NCI-H774 (cell line): ENCODE data around the gene SKIL.

Experiments
- DNase-seq: peaks from one replicate; lab custom pipeline; 2025; lab: John Stamatoyannopoulos, UW

SKIL gene

DNA sequence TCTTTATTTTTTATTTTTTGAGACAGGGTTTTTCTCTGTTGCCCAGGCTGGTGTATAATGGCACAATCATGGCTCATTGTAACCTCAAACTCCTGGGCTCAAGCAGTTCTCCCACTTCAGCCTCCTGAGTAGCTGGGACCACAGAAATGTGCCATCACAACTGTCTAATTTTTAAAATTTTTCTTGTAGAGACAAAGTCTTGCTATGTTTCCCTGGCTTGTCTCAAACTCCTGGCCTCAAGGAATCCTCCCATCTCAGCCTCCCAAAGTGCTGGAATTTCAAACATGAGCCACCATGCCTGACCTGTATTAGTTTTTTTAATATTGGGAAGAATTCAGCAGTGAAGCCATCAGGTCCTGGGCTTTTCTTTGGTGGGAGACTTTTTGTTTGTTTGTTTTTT is 47.6 kb downstream of the SKIL start:
- no peak for DNase-seq

DNA sequence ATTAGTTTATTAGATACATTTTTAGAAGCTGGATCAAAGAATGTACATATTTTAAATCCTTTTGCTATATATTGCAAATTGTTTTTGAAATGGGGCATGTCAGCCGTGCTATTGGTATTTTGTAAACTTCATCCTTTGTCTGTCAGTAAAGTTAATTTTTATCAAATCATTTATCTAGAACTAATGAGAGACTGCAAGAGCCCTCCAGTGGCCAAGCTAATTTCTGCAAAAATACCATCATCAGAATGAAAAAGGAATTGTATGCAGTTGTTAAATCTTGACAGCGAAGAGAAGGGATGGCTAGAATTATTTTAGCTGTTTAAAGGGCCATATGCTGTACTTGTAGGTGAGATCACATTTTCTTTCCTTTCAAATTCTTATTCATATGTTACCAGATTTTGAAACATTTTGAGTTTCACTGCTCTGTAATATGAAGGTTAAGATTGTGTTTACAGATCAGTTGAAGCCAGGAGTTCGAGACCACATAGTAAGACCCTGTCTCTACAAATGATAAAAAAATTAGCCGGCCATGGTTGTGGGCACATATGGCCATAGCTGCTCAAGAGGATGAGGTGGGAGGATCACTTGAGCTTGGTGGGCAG is 53.0 kb downstream of the SKIL start:
- DNase-seq, result peak; percentile 5

GRCh38 chr3:170413291-170413690 is 55.8 kb downstream of the SKIL start:
- DNase-seq, result no peak

DNA sequence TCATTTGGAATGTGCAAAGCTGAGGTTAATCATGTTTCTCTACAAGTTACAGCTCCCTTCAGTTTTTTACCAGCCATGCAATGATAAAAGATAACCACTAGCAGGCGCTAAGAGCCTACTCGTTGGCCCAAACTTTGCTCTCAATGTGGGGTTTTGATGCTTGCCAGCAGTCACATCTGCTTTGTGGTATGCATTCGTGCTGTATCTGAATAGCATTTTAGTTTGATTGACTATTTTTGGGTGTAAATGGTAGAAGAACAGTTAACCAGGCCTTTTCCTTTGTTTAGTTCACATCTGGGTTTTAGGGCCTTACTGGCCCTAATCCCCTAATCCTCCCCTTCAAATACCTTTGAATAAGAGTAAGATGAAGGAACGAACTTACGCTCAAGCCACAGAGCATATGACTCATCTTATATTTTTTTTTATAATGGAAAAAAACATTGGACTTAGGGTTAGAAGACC is 56.7 kb downstream of the SKIL start:
- DNase-seq, result peak; percentile 80

GRCh38 chr3:170417090-170417489 is 59.6 kb downstream of the SKIL start:
- no peak for DNase-seq

DNA sequence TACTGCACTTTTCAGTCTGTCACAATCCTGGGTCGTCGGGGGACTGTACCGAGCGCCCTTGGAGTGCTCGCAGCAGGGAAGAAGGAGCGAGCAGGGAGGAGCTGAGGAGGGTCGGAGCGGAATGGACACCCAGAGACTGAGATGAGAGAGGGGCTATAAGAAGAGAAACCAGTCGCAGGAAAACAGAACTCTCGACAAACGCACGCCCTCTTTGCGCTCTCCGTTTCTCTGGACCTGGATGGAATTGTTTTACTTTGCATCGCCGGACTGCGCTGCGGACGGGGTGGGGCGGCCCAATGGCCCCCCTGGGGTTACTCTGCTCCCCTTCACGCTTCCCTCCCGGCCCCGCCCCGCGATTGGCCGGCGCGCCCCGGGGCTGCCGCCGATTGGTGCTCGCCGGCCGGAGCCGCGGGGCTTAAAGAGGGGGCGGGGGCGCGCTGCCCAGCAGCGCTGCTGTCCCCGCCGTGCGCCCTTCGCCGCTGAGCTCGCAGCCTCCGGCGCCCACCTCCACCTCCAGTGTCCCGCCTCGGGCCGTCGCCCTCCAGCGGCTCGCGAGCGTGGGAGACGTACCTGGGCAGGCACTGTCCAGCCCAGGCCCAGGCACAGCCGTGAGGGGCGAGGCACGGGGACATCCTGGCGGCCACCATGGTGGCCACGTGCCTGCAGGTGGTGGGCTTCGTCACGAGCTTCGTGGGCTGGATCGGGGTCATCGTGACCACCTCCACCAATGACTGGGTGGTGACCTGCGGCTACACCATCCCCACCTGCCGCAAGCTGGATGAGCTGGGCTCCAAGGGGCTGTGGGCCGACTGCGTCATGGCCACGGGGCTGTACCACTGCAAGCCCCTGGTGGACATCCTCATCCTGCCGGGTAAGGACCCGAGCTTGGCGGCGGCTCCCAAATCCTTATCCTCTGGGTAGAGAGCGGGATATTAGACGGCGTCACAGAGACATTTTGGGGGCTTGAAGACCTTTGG is 61.2 kb downstream of the SKIL start, which contains the start of gene CLDN11:
Gene CLDN11 (plus strand): TSS at position 447 of the 977 bp plus-strand sequence. CDS start 199 bp downstream, at position 646.
- peak; percentile 65 for DNase-seq

DNA sequence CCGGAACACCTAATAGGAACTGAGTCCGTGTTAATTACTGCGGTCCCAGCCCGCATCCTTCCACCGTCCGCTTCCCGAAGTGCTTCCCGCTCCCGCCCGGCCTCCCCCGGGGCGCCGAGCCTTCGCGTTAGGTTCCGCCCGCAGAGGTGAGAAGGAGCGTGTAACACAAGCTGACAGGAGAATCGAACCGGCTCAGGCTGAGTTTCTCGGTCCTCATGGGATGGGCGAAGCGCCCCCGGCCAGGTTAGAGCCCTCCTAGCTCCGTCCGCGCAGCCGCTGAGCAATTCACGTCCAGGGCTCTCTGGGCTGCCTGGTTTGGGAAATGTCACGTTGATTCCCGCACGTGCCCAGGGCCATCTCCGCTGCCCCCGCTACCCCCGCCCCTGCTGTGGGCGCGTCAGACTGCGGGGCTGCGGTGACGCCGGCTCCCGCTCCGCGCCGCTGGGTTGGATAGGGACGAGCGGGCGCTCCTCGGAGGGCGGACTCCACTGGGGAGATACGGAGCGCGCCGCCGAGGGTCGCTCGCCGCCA is 62.1 kb downstream of the SKIL start:
- no peak for DNase-seq

DNA sequence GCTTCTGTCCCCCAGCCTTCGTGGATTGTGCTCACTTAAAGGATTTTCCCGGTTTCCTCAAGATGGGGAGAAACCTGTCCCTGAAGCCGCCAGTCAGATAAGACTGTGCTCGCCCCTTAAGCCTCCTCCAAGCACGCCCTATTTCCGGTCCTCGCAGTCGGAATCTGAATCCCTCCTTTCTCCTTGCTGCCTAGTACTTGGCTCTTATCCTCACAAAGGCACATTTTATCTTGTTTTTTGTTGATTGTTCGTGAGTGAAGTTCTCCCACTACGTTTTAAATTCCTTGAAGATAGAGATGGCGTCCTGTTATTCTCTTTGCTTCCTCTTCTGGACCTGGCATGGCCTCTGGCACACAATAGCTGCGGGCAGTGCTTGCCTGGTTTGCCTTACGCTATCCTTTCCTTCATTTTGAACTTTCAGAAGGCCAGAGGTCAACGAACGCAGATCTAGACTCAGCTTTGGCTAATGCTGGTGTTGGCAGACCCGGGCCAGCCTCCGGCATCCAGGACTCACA is 62.8 kb downstream of the SKIL start:
- no peak for DNase-seq

GRCh38 chr3:170421111-170421641 is 63.7 kb downstream of the SKIL start:
- DNase-seq, result no peak

GRCh38 chr3:170421758-170422157 is 64.2 kb downstream of the SKIL start:
- DNase-seq, result no peak

- no peak for DNase-seq
Observed at GRCh38 chr3:170423001-170423615, 65.6 kb downstream of the SKIL start.

- no peak for DNase-seq
Observed at GRCh38 chr3:170424879-170425278, 67.4 kb downstream of the SKIL start.

- DNase-seq, result no peak
Observed at GRCh38 chr3:170425491-170426239, 68.2 kb downstream of the SKIL start.

DNA sequence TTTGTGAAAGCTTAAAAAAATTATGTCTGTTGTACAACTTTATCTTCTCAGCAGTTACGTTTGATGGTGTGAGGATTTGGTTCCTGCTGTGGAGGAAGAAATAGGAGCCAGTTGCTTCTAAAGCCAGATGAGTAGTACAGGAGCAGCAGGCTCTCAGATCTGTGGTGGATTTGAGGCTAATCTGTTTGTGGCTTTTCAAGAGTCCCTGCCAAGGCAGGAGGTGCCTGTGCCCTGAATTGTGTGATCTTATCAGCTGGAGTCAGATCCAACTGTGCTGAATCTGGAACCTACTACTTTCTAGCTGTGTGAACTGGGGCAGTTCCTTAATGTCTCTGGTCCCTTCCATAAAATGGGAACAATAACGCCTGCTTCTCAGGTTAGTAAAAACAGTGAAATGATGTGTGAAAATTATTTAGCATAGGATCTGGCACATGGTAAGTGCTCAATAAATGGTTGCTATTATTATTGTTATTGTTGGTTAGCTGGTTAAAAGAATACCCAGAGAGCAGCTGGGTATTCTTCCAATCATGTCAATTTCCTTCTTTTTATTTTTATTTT is 68.8 kb downstream of the SKIL start:
- DNase-seq, result no peak

- no peak for DNase-seq
Observed at GRCh38 chr3:170428095-170428494, 70.6 kb downstream of the SKIL start.

- DNase-seq, result no peak
Observed at GRCh38 chr3:170429050-170429449, 71.5 kb downstream of the SKIL start.

DNA sequence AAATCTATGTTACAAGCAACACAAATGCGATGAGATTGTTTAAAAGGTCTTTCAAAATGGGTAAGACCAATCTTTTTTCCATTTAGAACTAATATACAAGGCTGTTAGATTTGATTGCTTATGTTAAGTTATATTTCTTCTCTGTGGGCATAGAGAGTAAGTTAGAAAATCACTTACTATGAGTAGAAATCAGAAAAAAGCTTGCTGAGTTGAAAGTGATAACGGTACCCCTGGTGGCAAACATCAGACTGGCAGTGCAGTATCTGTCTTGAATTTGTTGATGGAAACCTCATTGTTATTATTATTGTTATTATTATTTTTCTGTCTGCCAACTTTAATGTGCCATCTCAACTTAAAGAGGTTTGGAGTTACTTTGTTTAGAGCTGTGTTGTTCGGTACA is 73.5 kb downstream of the SKIL start:
- no peak for DNase-seq

GRCh38 chr3:170432416-170432815 is 74.9 kb downstream of the SKIL start:
- DNase-seq, result no peak

DNA sequence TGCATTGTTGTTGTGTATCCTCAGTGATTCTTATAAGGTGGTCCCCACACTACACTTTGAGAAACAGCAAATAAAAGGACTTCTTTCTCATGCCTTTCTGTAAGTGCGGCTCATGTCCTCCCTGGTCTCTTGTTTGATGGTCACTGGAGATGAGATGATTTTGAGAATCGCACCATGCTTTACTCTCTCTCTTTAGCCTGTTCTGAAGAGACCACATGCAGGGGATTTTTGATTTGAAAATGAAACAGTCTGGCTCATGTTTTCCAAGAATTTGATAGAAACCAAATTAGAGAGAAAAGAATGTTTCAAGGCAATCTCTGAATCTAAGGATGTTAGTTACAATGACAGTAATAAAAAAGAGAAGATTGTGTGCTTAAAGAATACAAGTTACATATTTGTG is 79.2 kb downstream of the SKIL start:
- DNase-seq, result no peak

GRCh38 chr3:170437176-170437575 is 79.7 kb downstream of the SKIL start:
- no peak for DNase-seq
